A673 (cell line): ENCODE data around the gene RPS6KL1. TPM values are rescaled to one million over a fixed set of nuclear protein-coding genes. Genes with fewer than 3 reads are reported as not detected.

Source experiments
- BruUV-seq: library from RNA; stranded (reverse); fragments of 400-500 nt; replicated peaks from 2 replicates; lab custom pipeline; 2021; lab: Mats Ljungman, UMichigan
- CTCF ChIA-PET: fragments of 300-600 bp; sonication (Branson Sonifier 250); formaldehyde crosslinking; loops from one replicate; lab custom pipeline; 2022; ENCODE audit warnings: antibody characterized with exemption; lab: Charles Lee
- POLR2A ChIA-PET: fragments of 300-600 bp; sonication (Branson Sonifier 250); formaldehyde crosslinking; loops from one replicate; lab custom pipeline; 2022; ENCODE audit warnings: antibody characterized with exemption; ENCODE audit not compliant: low non-redundant PET; lab: Charles Lee
- DNase-seq: peaks from one replicate; pipeline ENCODE4 v3.0.0-alpha.2; 2015; ENCODE audit warnings: low spot score
- H3K27ac ChIP-seq: fragments of 200-600 bp; sonication (generic); 2 replicates; pipeline ENCODE4 v1.5.1; 2016; ENCODE audit warnings: mixed run types, low read depth, mild to moderate bottlenecking, mixed read lengths, antibody characterized with exemption, low read length; ENCODE audit not compliant: poor library complexity, severe bottlenecking
- H3K27me3 ChIP-seq: fragments of 200-600 bp; sonication (generic); replicated peaks from 2 replicates; pipeline ENCODE4 v1.6.1; 2017; ENCODE audit warnings: mixed run types, low read depth, mild to moderate bottlenecking, mixed read lengths, antibody characterized with exemption, low read length; ENCODE audit not compliant: insufficient read depth, poor library complexity
- H3K36me3 ChIP-seq: fragments of 200-600 bp; sonication (generic); 2 replicates; pipeline ENCODE4 v1.6.1; 2016; ENCODE audit warnings: mixed run types, mild to moderate bottlenecking, mixed read lengths, antibody characterized with exemption, low read length; ENCODE audit not compliant: insufficient read depth, poor library complexity, severe bottlenecking
- H3K4me1 ChIP-seq: fragments of 200-600 bp; sonication (generic); 2 replicates; pipeline ENCODE4 v1.6.1; 2017; ENCODE audit warnings: mixed run types, mild to moderate bottlenecking, mixed read lengths, antibody characterized with exemption, low read length; ENCODE audit not compliant: insufficient read depth, poor library complexity, severe bottlenecking
- H3K4me3 ChIP-seq: fragments of 200-600 bp; sonication (generic); 2 replicates; pipeline ENCODE4 v1.5.1; 2016; ENCODE audit warnings: low read depth, mixed run types, mild to moderate bottlenecking, mixed read lengths, low read length; ENCODE audit not compliant: poor library complexity, severe bottlenecking
- H3K9me3 ChIP-seq: fragments of 200-600 bp; sonication (generic); 2 replicates; pipeline ENCODE4 v1.6.1; 2016; ENCODE audit warnings: mixed run types, low read depth, mild to moderate bottlenecking, mixed read lengths, antibody characterized with exemption, low read length; ENCODE audit not compliant: poor library complexity, severe bottlenecking
- CTCF ChIP-seq: fragments of 300-800, 200-600 bp; sonication (generic); conservative IDR thresholded peaks from 2 replicates; pipeline ENCODE4 v1.5.1; 2017; ENCODE audit warnings: low read depth, mild to moderate bottlenecking, antibody characterized with exemption, low read length, moderate library complexity, mixed read lengths
- EZH2 ChIP-seq: fragments of 200-600 bp; sonication (generic); IDR thresholded peaks from 2 replicates; pipeline ENCODE4 v1.6.1; 2017; ENCODE audit warnings: borderline replicate concordance, low read depth, mild to moderate bottlenecking, mixed read lengths, antibody characterized with exemption, low read length; ENCODE audit not compliant: poor library complexity, severe bottlenecking
- intact Hi-C: fragments of 100-400 bp; cut with micrococcal nuclease; formaldehyde crosslinking; loops from one replicate; pipeline ENCODE4 v1.10.0; 2022; ENCODE audit not compliant: unreplicated experiment
- total RNA-seq: library from RNA; stranded (reverse); gene quantifications from 2 replicates; pipeline ENCODE4 v1.2.3, GENCODE V29; 2021

RPS6KL1 gene
- total RNA-seq, 1 experiment from 2014 or later, result 0.80 TPM

DNA sequence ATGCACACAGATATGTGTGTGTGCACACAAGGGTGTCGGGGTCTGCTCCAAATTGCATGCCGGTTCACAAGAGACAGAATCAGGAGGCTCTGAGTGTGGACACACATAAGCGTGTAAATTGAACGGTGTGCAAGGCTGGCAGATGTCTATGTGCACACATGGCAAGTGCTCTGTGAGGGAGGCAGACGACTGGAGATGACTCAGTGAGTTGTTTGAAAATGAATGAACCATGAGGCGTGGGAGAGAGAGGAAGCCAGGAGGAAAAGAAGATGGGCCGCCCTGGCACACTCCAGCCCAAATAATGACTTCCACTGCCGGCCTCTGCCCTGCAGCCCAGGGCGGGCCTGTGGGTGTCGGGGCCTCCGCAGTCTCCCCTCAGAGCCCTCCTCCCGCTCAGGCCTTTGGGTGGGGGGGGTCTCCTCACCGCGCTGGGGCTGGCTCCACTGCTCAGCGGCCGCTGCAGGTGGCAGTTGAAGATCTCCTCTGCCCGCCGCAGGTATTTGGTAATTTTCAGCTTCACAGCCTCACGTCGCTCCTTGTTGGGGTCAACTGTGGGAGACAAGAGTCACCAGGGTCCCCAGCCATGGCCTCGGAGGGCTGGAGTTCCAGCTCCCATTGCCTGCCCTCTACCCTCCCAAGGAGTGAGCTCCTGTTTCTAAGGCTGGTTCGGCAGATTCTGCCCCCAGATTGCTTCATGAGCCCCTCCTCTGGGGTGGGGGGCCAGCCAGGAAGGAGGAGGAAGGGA lies 3.5 kb downstream of the RPS6KL1 start:
- ChIA-PET POLR2A (no interaction called here), CTCF (no interaction called here)
- TF ChIP-seq EZH2, result no peak
- no peak for TF ChIP-seq CTCF
- no peaks in the 10 kb centered on the region for H3K4me1 ChIP-seq
- H3K27ac ChIP-seq, result no peak overlapping the region
- no peak for DNase-seq
- H3K36me3 ChIP-seq, result no peaks in the 10 kb centered on the region
- H3K27me3 ChIP-seq, result no peaks in the 10 kb centered on the region
- no peaks in the 10 kb centered on the region for H3K9me3 ChIP-seq
- H3K4me3 ChIP-seq, result no peak overlapping the region
- intact Hi-C loops, result no loop called here
- BruUV-seq, result no TSS peak

DNA sequence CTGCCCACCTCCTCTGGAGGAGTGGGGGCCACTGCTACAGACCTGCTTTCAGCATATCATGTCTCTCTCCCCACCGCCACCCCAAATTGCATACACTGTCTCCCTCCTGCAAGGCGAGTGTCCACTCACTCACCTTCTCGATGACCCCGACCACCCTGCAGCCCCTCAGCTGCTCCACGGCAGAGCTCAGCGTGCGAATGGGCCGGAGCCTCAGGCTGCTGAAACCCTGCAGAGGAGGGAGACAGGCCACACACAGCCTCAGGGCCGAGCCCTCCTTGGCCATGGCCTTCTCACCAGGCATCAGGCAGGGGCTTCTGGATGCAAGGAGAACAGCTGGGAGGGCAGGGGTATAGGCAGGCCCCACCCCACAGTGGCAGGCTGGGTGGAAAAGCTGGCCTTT lies 4.7 kb downstream of the RPS6KL1 start:
- Histone ChIP-seq H3K36me3 (no peaks in the 10 kb centered on the region), H3K9me3 (no peaks in the 10 kb centered on the region), H3K27ac (no peak overlapping the region), H3K4me1 (no peaks in the 10 kb centered on the region), H3K27me3 (no peaks in the 10 kb centered on the region), H3K4me3 (no peak overlapping the region)
- intact Hi-C loops, result no loop called here
- TF ChIP-seq EZH2 (no peak), CTCF (no peak)
- DNase-seq, result no peak
- ChIA-PET CTCF (no interaction called here), POLR2A (no interaction called here)
- no TSS peak for BruUV-seq

DNA sequence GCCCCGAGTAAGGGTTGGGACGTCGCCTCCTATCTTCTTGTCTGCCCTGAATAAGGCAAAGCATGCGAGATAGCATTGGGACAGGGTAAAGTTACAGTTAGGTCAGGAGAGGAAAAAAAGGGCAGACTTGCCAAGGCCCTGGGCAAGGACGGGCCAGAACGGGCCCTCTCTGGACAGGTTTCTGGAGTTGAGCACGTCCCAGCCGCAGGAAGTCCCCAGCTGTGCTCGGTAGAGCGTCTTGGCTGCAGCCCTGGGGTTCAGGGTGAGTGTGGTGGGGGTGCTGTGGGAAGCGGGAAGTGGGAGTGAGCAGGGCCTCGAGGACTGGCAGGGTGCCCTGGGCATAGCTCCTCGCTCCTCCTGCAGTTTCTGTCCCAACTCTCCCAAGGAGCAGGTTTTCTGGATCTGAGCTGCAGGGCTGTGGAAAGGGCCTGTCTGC lies 5.4 kb downstream of the RPS6KL1 start:
- POLR2A ChIA-PET, result no interaction called here
- no peaks in the 10 kb centered on the region for H3K36me3 ChIP-seq
- TF ChIP-seq CTCF (no peak), EZH2 (no peak)
- CTCF ChIA-PET, result no interaction called here
- H3K4me1 ChIP-seq, result no peaks in the 10 kb centered on the region
- peak; percentile 47 for DNase-seq
- BruUV-seq, result no TSS peak
- no peak overlapping the region for H3K4me3 ChIP-seq
- intact Hi-C loops, result no loop called here
- no peaks in the 10 kb centered on the region for H3K27me3 ChIP-seq
- no peaks in the 10 kb centered on the region for H3K9me3 ChIP-seq
- H3K27ac ChIP-seq, result peak overlapping the region; percentile 23
